Retinal pigment epithelial cell (primary cell): Measurements from ENCODE around the gene ABHD17C.

ENCODE experiments used
- DNase-seq: peaks from one replicate; pipeline ENCODE4 v3.0.0-alpha.2; 2010; ENCODE audit warnings: low read depth
- H3K4me3 ChIP-seq: 2 replicates; pipeline ENCODE4 v1.5.1; 2011; ENCODE audit warnings: mild to moderate bottlenecking, low read length, control low read depth, moderate library complexity
- TF ChIP-seq, protein P1 (sequence below): conservative IDR thresholded peaks from 2 replicates; pipeline ENCODE4 v1.5.1; 2011; ENCODE audit warnings: low read depth, low read length, control low read depth, inconsistent platforms

ABHD17C gene

DNA sequence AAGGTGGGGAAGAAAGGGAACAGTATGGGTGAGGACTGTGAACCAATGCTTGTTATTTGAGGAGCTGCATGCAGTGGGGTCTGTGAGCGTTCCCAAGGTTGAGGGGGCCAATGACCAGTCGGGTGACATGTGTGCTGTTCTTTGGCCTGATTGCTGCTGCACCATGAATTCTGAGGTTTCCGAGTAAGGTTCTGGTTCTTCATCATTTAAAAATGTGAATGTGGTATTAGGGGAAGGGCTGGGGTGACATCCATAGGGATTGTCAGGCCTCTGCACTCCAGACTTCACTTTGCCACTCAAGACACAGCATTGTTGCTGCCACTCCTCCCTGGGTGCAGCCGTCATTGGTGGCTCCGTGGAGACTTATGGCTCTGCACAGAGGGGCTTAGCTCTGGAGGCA, 32.5 kb downstream of the ABHD17C start:
- no peak for DNase-seq
- TF ChIP-seq, protein P1, sequence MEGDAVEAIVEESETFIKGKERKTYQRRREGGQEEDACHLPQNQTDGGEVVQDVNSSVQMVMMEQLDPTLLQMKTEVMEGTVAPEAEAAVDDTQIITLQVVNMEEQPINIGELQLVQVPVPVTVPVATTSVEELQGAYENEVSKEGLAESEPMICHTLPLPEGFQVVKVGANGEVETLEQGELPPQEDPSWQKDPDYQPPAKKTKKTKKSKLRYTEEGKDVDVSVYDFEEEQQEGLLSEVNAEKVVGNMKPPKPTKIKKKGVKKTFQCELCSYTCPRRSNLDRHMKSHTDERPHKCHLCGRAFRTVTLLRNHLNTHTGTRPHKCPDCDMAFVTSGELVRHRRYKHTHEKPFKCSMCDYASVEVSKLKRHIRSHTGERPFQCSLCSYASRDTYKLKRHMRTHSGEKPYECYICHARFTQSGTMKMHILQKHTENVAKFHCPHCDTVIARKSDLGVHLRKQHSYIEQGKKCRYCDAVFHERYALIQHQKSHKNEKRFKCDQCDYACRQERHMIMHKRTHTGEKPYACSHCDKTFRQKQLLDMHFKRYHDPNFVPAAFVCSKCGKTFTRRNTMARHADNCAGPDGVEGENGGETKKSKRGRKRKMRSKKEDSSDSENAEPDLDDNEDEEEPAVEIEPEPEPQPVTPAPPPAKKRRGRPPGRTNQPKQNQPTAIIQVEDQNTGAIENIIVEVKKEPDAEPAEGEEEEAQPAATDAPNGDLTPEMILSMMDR, result no peak
- no peak overlapping the region for H3K4me3 ChIP-seq

DNA sequence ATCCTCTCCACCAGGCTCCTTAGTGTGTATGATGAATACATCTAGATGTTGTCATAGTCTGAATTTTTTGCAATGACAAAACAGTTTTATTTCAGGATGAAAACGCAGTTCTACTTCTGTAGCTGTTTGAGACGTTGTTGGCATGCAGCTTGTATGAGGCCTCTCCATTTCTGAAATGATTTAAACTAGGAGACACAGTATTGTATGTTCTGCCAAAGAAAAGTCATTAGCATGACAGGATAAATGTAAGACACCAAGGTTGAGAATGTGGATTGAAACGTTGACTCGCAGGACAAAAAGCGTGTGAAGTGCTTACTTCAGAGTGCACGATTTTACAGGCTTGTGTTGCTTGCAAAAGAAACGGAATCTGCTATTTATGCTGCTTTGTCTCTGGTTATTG, 35.3 kb downstream of the ABHD17C start:
- no peak for DNase-seq
- H3K4me3 ChIP-seq, result no peak overlapping the region
- TF ChIP-seq, protein P1, result no peak

DNA sequence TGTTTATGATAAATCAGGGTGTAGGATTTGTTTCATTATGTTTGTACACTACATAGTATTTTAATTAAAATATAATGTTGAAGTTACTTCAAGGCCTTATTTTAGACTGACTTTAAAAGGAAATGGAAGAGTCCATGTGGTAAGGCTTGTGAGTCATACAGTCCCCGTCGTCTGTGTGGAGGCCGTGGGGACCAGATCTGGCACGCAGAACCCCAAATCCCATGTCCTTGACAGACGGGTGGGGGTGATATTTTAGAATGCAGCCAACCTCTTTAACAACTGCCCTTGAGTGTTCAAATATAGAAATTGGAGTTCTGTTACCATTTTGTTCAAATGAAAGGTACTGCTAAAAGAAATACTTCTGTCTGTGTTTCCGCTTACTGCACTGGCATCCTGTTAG, 35.8 kb downstream of the ABHD17C start:
- DNase-seq, result no peak
- no peak overlapping the region for H3K4me3 ChIP-seq
- TF ChIP-seq, protein P1, result no peak

DNA sequence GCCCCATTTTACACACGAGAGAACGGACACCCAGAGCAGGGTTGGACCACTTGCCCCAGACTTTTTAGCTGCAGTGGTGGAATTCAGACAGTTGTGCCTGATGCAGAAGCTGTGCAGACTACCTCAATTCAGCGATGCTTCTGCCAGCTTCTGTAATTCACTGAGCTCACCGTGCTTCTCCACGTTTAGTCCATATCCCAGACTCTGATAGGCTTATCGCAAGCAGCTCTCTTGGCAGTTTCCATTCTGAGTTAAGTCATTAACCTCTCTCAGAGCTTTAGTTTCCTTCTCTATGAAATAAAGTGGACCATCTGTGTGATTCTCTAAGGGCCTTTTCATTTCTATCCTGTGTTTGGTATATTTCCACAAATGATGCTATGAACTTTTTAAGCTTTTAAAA, 37.1 kb downstream of the ABHD17C start:
- no peak for DNase-seq
- TF ChIP-seq, protein P1, result no peak
- H3K4me3 ChIP-seq, result no peak overlapping the region

DNA sequence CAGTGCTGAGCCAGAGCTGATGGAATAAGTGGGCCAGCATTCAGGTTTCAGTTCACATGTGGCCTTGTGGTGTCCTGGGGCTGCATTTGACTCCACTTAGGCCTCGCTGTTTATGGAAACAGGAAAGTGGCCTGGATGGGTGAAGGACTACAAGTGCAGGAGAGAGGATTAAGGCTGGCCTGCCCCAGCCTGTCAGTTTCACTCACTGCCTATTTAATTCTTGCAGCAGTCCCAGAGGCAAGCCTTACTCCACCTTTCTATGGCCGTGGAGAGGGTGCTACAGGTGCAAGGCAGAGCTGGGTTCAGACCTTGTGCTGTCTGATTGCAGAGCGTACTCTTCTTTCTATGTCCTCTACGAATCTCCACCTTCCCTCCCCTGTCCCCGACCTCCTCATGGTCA, 37.7 kb downstream of the ABHD17C start:
- DNase-seq, result no peak
- H3K4me3 ChIP-seq, result no peak overlapping the region
- TF ChIP-seq, protein P1, result no peak

DNA sequence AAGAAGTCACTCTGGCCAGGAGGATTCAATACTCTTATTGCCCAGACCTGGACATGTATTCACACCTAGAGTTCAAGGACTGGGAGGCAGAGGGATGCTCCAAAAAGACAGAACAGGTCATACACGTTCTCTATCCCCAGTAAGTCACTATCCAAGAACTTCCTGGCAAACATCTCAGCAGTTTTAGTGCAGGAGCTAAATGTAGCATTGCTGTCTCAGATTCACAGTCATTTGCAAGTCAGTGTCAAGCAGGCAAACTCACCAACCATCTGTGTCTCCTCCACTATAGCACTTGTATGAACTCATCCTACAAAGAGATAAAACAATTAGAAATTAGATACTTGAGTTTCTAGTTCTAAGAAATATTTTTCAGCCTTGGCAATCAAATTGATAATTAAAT, 38.4 kb downstream of the ABHD17C start:
- no peak overlapping the region for H3K4me3 ChIP-seq
- TF ChIP-seq, protein P1, result no peak
- DNase-seq, result no peak

DNA sequence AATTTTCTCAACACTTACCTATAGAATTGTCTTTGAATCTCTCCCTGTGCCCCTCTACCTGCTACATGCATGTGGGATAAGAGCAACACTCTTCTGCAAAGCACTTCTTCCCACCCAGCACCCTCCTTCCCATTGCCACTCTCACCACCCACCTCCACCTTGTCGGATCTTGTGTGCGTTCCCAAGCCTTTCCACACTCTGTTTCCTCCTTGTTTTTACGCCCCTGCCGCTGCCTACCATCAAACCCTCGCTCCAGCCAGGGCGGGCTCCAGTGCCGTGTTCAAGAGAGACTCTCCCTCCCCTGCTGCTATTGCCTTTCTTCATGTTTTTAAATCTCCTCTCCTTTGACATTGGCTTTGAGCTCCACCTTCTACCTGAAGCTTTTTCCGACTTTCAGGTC, 40.2 kb downstream of the ABHD17C start:
- TF ChIP-seq, protein P1, result no peak
- no peak overlapping the region for H3K4me3 ChIP-seq
- no peak for DNase-seq
